UCSD-AML1 (cell line): ENCODE measurements around the gene DMD.

Experiments used
- DNase-seq: peaks from one replicate; lab custom pipeline; 2025; ENCODE audit not compliant: unreplicated experiment; lab: John Stamatoyannopoulos, UW

DMD gene

GRCh38 chrX:31212856-31213748 is 1998.2 kb downstream of the DMD start:
- DNase-seq = no peak

GRCh38 chrX:31209005-31209628 is 2002.2 kb downstream of the DMD start:
- no peak for DNase-seq

- DNase-seq = no peak
Measured at GRCh38 chrX:31201503-31201902, 2009.8 kb downstream of the DMD start.

GRCh38 chrX:31200430-31200829 is 2010.9 kb downstream of the DMD start:
- DNase-seq = no peak

- no peak for DNase-seq
Measured at GRCh38 chrX:31199840-31200114, 2011.6 kb downstream of the DMD start.

- no peak for DNase-seq
Measured at GRCh38 chrX:31199056-31199839, 2012.1 kb downstream of the DMD start.

- DNase-seq = no peak
Measured at GRCh38 chrX:31190221-31190975, 2021.0 kb downstream of the DMD start.

GRCh38 chrX:31186693-31187338 is 2024.5 kb downstream of the DMD start:
- no peak for DNase-seq

- DNase-seq = no peak
Measured at GRCh38 chrX:31185884-31186283, 2025.5 kb downstream of the DMD start.

GRCh38 chrX:31181377-31182000 is 2029.9 kb downstream of the DMD start:
- DNase-seq = no peak

GRCh38 chrX:31179203-31179602 is 2032.1 kb downstream of the DMD start:
- no peak for DNase-seq

GRCh38 chrX:31178769-31179125 is 2032.6 kb downstream of the DMD start:
- no peak for DNase-seq

- no peak for DNase-seq
Measured at GRCh38 chrX:31178064-31178768, 2033.1 kb downstream of the DMD start.

GRCh38 chrX:31170792-31171191 is 2040.6 kb downstream of the DMD start:
- no peak for DNase-seq

GRCh38 chrX:31168551-31168950 is 2042.8 kb downstream of the DMD start:
- DNase-seq = no peak

GRCh38 chrX:31166832-31167231 is 2044.5 kb downstream of the DMD start:
- DNase-seq = no peak

- no peak for DNase-seq
Measured at GRCh38 chrX:31166416-31166815, 2044.9 kb downstream of the DMD start.

GRCh38 chrX:31165241-31166035 is 2045.9 kb downstream of the DMD start:
- no peak for DNase-seq

GRCh38 chrX:31154946-31155345 is 2056.4 kb downstream of the DMD start:
- no peak for DNase-seq
